GM21423 (cell line): ENCODE results near the gene STOML3.

Source experiments
- ATAC-seq: cut with Tn5 transposase; IDR thresholded peaks from one replicate; pipeline ENCODE4 v1.9.1; 2021; ENCODE audit warnings: mild to moderate bottlenecking, moderate library complexity; ENCODE audit not compliant: unreplicated experiment

STOML3 gene

GRCh38 chr13:38993381-38993780 lies 2.8 kb upstream of the STOML3 start:
- no peak for ATAC-seq

GRCh38 chr13:38981096-38981495 lies 9.5 kb downstream of the STOML3 start:
- no peak for ATAC-seq

- no peak for ATAC-seq
These were observed 9.9 kb downstream of the STOML3 start for GRCh38 chr13:38980750-38981078.

- no peak for ATAC-seq
These were observed 10.5 kb downstream of the STOML3 start for GRCh38 chr13:38979891-38980749.

GRCh38 chr13:38970380-38971051 lies 20.1 kb downstream of the STOML3 start:
- no peak for ATAC-seq

- no peak for ATAC-seq
These were observed 21.4 kb downstream of the STOML3 start for GRCh38 chr13:38969187-38969586.

- no peak for ATAC-seq
These were observed 23.2 kb downstream of the STOML3 start for GRCh38 chr13:38967446-38967845.

GRCh38 chr13:38965281-38965680 lies 25.4 kb downstream of the STOML3 start:
- ATAC-seq = no peak

GRCh38 chr13:38960175-38960574 lies 30.5 kb downstream of the STOML3 start:
- no peak for ATAC-seq

- ATAC-seq = no peak
These were observed 32.6 kb downstream of the STOML3 start for GRCh38 chr13:38957794-38958592.

GRCh38 chr13:38954844-38955243 lies 35.8 kb downstream of the STOML3 start:
- ATAC-seq = no peak

- no peak for ATAC-seq
These were observed 36.3 kb downstream of the STOML3 start for GRCh38 chr13:38954291-38954690.

GRCh38 chr13:38952827-38953226 lies 37.8 kb downstream of the STOML3 start:
- ATAC-seq = no peak

- ATAC-seq = no peak
These were observed 38.9 kb downstream of the STOML3 start for GRCh38 chr13:38951525-38952313.

GRCh38 chr13:38950987-38951386 lies 39.6 kb downstream of the STOML3 start:
- ATAC-seq = no peak

- ATAC-seq = no peak
These were observed 43.6 kb downstream of the STOML3 start for GRCh38 chr13:38947054-38947453.

- ATAC-seq = no peak
These were observed 46.4 kb downstream of the STOML3 start for GRCh38 chr13:38944219-38944618.

- ATAC-seq = no peak
These were observed 47.4 kb downstream of the STOML3 start for GRCh38 chr13:38943231-38943630.

- no peak for ATAC-seq
These were observed 49.2 kb downstream of the STOML3 start for GRCh38 chr13:38941353-38941945.

GRCh38 chr13:38933786-38934185 lies 56.8 kb downstream of the STOML3 start:
- no peak for ATAC-seq
